NCI-H128 (cell line): ENCODE results near the gene S100A12.
"Not testable (repeated sequence)": the region's sequence is repeated elsewhere in the genome, so short reads cannot be mapped to it uniquely, and the experiment has no call there.

Source experiments
- DNase-seq: peaks from one replicate; lab custom pipeline; 2025; ENCODE audit not compliant: unreplicated experiment; lab: John Stamatoyannopoulos, UW

S100A12 gene

DNA sequence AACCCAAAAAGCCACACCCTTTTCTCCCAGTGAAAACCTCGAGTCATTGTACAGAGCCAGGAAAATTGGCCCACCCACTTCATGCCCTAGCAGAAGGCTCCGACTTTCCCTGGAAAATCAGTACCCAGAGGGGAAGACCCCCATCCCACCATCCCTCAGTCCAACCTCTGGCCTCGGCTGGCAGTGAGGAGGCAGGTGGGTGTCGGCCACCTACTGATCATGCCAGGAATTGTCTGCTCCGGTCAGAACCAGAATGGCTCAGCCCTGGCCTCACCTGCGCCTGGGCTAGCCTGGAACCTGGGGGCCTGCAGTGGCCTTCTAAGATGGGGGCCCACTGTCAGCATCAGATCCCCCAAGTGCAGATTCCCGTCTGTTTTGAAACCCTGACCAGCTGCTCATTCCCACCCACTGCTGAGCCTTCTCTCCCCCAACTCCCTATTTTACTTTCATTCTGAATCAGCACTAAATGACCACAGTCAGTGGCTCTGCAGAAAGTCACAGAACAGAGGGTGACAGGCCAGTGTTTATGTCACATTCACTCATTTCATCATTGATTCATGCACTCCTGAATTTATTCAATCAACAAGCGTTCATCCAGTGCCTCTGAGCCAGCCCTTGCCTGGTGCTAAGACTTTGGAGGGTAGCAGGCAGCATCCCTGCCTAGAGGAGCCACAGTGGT is 20.8 kb downstream of the S100A12 start:
- DNase-seq = no peak

DNA sequence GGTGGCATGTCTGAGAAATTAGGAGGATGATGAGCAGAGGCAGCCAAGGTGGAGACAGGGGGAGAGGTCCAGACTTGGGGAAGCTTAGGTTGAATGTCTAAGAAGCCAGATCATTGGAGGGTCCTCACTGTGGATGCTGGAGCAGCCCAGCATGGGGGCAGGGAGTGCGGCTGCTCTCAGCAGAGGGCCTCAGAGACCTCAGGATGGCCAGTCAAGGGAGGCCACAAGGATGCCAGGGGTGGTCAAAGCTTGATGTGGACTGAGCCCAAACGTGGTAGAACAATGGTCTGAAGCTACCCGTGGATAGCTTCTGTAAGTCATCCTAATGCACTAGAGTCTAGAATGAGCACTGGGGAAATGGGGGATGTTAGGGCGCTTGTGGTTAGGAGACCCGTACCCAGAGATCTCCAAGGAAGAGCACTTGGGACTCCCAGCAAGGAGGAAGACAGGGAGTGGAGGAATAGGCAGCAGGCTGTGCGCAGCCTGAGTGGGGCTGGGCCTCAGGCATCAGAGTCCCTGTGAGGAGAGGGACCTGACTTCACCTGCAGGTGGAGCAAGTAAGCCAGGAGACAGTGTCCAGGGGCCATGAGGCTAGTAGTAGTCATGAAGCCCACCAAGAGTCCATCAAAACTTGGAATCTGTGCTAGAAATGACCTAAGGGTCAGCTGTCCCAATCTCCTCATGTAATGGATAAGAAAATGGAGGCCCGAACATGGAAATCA is 22.0 kb downstream of the S100A12 start:
- DNase-seq = no peak

DNA sequence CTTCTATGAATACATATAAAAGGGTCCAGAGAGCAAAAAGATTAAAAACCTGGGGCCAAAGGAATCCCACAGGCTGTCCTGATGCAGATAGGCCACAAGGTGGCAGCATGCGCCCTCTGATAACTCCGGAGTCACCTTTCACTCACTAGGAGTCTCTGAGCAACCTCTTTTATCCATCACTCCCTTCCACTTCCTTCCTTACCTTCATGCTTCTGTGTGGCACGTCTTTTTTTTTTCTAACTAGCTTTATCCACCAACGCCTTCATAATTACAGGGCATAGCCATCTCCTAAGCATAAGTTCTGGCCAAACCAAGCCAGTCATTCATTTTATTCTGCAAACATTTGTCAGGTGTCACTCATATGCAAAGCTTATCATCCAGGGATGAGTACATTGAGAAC is 22.9 kb downstream of the S100A12 start:
- DNase-seq = peak; percentile 53

DNA sequence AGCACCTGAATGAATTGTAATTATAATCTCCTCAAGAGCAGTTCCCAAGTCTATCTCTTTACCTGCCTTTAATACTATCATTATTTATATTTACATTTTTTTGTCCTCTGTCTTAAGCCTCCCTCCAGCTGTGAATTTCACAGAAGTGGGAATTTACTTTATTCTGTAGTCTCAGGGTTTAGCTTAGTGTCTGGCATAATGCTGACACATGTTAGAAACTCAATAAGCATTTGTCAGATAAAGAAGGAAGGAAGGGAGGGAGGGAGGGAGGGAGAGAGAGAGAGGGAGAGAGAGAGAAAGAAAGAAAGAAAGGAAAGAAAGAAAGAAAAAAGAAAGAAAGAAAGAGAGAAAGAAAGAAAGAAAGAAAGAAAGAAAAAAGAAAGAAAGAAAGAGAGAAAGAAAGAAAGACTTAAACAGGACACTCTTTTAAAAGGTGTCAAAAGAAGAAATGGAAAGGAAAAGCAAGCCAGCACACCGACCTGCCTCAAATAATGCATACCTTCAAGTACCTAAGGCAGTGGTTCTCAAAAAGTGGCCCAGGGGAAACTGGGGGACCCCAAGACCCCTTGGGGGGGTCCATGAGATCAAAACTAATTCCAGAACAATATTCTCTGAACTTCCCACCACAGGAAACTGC is 25.0 kb downstream of the S100A12 start:
- DNase-seq = no peak

DNA sequence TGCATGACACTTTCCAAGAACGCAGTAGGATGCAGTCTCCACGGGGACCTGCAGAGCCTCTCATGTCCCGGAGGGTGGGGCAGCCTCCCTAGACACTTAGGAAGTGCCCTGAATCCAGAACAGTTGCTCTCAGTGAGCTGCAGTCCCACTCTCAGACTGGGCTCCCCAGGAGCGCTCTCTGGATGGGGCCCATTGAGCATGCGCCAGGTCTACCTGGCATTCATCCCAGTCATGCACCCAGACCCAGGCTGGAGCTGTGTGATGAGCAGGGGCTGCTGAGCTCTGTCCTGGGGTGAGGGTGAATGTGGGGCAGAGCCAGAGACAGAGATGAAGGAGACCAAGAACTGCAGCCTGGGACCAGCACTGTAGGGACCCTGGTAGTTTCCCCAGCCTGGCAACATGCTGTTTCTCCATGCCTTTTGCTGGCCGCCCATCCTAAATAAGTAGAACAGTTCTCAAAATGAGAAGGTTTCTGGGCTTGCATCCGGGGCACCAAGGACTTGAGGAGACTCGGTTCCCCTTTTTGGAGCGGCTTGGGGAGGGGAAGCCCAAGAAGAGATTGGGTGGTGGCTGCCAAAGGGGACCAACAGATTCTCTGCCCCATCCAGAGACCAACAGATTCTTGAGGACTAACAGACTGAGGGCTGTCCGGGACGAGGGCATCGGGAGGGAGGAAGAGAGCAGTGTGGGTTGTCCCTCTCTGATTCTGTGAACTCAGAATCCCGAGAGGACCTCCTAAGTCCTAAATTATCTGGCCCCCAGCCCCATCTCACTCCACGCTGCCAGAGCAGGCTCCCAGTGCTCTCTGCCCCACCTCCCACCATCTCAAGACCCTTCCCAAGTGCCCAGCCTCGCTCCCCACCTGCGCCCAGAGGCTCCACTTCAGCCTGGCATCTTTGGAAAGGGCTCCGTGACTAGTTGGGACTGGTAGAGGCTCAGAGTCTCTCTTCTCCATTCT is 25.8 kb downstream of the S100A12 start:
- DNase-seq = no peak

DNA sequence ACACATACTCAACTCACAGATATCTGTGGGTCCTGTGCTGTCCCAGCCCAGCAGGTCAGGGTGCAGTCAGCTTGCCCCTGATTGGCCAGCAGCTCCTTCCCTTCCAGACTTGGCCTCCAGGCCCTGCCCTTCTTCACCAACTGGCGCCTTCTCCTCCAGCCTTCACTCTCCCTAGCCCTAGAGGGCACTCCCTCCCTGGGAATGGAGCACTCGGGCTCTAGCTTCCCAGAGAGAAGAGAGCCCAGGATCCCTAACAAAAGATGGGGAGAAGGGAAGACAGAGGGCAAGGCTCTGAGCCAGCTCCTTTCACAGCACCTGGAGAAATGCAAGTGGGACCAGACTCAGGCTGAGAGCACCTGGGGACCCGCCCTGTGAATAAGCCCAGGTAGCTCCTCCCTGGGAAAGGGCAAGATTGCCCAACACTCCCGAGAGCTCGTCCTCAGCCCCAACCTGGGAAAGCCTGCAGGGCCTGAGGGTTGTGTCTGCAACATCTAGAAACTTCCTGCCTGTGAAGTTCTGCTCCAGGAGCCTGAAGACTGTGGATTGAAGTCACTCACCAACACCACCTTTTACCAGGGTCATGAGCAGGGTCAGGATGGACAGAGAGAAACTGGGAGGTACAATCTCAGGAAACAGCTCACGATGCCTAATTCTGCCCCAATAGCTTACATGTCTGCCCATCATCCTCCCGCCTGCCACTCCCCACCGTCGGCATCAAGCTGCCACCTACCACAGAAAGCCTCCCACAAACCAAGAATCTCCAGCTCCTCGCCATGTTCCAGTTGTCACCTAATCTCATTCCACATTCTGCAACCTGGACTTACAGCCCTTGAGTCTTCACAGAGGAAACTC is 26.7 kb downstream of the S100A12 start, which contains the start of gene PGLYRP4:
TSS of gene PGLYRP4 (minus strand) at position 331 of the 852 bp plus-strand sequence. CDS start 909 bp downstream, outside the sequence.
- no peak for DNase-seq

DNA sequence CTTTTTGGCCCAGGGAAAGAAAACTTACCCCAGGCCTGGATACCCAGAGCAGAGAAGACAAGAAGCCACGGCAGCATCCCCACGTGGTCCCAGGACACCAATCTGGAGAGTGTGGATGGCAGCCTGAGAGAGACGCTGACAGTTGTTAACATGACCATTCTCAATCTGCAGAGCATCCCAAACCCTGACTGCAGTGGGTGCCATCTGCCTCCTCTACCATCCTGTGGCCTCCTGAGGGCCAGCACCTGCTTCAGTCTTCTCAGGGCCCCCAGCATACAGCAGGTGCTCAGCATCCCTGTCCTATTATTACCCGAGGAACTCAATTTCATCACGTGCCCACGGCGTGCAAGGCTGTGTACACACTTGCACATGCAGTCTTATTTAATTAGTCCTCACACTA is 27.6 kb downstream of the S100A12 start:
- no peak for DNase-seq

DNA sequence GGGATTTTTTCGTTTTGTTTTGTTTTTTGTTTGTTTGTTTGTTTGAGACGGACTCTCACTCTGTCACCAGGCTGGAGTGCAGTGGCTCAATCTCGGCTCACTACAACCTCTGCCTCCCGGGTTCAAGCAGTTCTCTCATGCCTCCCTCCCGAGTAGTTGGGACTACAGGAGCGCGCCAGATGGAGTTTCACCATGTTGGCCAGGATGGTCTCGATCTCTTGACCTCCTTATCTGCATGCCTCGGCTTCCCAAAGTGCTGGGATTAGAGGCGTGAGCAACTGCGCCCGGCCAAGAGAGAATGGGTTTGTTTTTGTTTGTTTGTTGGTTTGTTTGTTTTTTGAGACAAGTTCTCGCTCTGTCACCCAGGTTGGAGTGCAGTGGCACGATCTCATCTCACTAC is 28.4 kb downstream of the S100A12 start:
- DNase-seq = not testable (repeated sequence)

DNA sequence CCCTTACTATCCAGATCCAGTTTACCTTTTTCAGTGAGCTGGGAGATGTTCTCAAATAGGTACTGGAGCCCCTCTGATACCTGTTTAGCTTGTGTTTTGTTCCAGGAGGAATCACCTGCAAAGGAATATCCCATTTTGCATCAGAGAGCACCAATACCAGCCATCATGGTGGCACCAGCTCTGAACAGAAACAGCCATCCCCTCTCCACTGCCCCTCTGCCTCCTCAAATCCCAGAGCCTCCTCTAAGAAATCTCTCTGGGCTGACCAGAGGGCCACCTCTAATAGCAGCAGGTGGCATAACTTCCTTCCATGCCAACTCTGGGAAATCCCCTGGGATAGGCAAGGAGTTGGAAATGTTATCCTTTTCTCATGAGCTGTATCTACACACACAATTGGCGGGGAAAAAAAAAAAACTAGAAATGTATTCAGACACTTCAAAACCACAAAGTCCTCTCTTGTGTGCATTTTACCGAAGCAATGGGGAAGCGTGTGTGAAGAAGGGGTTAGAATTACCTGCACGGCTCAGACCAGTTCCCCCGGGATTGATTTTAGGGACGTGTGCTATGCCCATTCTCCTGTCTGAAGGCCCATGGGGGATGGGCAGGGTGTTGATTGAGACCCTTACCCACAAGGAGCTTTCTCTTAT is 29.2 kb downstream of the S100A12 start:
- peak; percentile 83 for DNase-seq

DNA sequence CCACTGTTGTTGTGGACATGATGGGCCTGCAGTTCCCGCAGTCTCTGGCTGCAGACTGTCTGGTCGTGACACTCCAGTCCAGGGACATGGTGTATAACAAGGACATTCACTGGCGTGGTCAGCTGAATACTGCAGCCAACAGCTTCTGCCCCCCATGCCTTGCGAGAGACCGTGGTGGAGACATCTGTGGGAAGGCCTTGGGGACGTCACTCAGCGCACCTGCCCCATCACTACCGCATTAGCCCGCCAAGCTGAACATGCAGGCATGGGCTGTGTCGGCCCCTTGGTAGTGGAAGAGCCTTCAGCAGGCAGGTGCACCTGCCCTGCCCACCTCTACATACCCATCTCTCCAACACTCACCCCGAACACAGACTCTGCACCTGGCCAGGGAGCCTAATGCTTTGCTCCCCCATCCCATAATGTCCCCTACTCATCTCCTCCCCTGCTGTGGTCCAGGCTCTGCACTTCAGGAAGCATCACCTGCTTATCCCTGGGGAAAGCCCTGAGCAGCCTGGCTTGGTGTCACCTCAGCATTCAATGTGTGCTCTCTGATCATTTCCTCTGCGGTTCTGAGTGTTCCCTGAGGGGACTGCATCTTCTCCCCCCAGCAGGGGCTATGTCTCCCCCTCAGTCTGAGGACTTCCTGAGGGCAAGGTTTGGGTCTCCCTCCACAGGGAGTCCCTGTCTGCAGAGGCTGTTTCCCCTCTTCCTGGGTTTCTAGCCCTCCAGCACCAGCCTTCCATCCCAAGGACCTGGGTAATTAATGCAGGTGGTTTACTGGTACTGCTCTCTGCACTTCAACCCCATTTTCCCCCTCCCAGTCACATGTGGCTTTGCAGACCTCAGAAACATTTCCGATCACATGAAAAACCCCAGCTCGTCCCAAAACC is 30.0 kb downstream of the S100A12 start:
- peak; percentile 29 for DNase-seq

DNA sequence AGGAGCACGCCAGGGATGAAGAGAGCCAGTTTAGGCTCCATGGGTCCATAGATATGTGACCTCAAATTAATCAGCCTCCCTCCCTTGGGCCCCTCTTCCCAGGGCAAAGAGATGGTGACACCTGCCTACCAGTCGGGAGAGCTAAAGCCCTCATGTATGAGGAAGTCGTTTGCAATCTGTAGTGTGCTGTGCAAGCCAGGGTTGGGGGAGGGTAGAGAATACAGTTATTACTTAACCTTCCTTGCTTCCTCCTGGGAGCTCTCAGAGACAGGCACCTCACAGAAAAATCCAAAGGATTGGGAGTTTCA is 30.7 kb downstream of the S100A12 start:
- no peak for DNase-seq

DNA sequence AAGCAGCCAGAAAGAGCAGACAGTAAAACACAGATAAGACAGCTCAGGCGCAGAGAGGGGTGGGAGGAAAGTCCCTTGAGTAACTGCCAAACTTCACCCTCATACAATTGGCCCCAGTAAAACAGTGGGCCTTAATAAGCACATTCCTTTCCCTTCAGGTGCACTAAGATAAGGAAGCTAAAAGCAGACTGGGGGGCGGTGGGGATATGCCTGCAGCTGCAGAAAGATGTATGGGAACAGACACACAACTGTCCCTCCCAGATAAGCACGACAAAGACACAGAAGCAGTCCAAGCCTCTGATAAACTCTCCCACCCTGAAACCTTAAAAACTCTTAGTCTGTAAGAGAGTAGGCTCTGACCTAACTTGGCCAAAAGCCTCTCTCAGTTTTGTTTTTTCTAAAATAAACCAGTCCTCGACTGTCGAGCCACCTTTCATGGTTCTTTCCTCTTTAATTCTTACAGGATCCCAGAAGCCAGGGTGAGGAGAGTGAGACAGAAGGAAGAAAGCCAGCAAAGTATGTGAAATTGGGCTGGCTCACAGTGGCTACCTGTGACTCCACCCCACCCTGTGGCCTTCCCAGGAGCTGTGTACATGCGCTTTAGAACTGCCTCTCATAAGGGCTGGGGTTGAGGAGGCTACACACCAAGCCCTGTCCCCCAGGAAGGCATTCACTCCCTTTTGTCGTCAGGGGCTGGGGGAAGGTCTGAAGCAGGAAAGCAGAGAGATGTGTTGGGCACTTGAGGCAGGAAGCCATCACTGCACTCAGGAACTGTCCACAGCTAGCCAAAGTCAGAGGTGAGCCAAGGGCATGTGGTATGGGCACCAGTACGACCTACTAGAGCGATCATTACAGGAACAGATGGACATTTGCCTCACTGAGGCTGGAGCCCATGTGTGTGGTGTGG is 31.4 kb downstream of the S100A12 start:
- no peak for DNase-seq

DNA sequence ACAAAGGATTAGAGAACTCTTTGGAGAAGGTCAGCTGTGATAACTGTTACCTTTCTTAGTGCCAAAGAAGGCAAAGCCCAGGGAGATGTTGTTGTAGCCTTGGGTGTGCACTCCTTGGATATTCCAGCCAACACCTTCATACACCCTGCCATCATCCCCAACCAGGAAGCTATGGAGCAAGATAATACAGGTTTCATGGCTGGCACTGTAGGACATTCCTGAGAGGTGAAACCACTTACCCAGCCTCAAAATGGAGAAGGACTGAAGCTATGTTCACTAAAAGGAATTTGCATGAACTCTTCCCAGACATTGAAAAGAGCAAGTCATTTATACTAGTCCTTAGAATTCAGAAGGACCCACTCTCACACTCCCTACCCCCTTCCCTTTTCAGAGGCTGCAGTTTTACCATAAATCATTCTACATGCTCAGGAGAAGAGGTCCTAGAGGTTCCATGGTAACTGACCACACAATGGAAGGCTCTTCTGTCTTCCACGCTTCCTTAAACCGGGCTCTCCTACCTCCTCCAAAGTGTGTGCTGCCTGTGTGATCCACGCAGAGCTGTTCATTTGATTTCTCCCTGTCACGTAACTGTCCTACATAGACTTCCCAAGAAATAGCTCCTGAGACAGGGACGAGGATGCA is 32.3 kb downstream of the S100A12 start:
- DNase-seq = no peak

DNA sequence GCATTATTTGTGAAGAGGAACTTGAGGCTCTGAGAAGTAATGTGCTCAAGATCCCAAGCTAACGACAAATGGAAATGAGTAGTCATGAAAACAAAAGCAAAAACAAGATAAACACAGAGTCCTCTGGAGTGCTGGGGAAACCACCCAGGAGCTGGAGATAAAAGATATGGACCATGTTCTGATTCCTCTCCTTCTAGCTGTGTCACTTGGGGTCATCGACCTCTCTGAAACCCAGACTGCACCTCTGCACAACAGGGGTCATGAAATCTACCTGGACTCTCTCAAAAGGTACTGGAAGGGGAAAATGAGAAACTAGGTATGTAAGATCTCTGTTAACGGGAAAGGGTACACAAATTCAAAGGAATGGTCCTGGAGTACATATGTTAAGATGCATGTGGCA is 33.2 kb downstream of the S100A12 start:
- no peak for DNase-seq

DNA sequence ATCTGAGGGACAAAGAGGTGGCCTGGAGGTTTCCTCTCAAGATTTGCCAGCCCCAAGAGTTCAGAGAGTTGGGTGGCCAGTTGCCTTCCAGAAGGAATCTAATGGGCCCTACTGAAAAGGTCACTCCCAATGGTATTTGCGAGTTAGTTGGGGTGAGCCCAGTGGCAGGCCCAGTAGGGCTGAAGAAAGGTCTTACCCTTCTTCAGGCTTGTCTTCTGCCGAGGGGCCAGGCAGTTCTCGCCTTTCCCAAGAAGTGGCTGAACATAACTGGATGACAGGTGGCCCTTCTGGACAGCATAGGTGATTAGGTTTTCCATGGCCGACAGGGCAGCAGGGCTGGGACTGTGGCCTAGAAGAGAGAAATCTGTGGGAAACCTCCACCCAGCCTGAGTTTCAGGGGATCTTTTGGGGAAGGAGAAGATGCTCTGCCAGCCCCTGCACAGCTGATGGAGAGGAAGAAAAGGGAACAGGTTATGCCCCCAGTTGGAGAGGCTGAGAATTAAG is 33.9 kb downstream of the S100A12 start:
- no peak for DNase-seq

DNA sequence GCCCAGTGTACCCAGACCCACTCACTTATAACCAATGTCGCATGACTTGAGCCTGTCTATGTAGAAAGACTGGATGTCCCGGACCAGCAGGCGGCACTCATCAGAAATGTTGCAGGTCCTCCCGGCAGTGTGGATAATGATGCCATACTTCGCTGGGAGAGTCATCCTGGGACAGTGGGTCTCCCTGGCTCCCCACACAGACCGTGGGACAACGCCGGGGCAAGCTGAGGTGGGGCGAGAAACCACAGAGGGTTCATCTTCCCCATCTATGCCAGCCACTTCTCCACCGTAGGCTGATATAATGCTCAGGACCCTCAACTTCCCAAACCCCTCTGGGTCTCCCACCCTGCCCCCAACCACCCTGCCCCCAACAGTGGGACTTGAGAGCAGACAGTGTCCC is 35.1 kb downstream of the S100A12 start:
- DNase-seq = no peak

DNA sequence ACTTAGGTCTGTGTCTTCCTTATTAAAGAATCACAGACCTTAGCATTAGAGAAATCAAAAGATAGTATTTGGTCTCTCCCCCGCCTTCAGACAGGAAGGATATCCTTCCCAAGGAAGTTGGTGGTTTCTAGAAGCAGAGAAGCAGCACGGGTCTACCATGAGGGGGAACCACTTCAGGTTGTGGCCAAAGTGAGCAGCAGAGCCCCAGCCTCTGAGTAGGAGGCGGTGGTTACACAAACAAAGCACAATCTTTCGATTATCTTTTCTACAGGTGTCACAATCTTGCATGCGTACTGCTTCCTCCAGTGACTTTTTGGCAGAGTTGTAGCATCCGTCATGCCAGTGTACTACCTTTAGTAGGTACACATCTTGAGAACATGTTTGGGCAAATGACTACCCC is 35.6 kb downstream of the S100A12 start:
- DNase-seq = no peak
